HG03097 (cell line): Measurements from ENCODE around the gene CCNY.

Source experiments
- ATAC-seq: cut with Tn5 transposase; IDR thresholded peaks from one replicate; pipeline ENCODE4 v1.9.1; 2021; ENCODE audit not compliant: unreplicated experiment, low FRiP score

The CCNY gene

DNA sequence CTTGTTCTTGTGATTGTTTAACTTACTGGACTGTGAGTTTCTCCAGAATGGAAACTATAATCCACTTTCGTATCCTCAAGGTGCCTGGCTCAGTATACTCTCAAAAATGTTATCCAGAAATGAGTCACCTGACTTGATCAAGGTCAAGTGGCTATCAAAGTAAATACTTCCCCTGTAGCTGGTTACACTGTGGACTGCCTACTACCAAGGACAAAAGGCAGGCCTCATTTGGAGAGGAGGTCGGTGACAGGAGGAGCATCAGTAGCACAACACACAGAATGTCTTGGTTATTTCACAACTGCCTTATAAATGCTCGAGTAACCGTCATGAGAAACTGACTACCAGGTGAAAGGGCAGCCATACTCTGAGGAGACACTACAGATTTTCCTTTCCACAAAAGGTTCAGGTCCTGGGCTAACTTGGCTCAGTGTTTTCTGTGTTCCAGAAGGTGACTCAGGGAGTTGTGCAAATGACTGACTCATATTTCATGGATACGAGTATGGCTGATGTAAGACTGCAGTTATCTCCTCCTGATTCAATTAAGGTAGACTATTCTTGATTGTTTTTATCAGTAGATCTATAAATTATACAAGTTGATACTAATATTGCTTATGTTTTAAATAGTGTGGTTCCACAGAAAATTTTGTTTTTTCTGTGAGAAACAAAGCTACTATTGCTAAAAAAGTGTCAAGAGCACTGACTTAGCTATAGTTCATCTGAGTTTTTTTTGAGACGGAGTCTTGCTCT is 4.2 kb upstream of the CCNY start:
- ATAC-seq, result no peak

GRCh38 chr10:35334297-35334696 is 2.0 kb upstream of the CCNY start:
- no peak for ATAC-seq

GRCh38 chr10:35335133-35336083 is 901 bp upstream of the CCNY start:
- ATAC-seq, result no peak

- no peak for ATAC-seq
These were observed 863 bp downstream of the CCNY start for GRCh38 chr10:35336921-35337823.

DNA sequence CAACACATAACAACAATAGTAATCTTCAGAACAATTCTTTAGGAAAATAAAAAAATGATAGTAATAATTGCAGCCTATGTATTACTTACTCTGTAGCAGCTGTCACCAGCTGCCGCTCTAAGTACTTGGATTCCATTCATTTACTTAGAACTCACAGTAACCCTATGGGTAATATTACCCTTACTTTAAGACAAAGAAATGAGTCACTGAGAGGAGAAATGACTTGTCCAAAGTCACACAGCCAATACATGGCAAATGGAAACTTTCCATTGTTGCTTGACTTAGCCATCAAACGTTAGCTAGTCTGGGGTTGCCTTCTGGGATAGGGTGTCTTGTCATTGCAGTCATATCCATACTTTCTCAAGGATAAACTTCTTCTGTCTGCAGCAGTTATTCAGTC is 3.6 kb downstream of the CCNY start:
- ATAC-seq, result peak; percentile 36

- ATAC-seq, result no peak
These were observed 4.7 kb downstream of the CCNY start for GRCh38 chr10:35340975-35341374.

GRCh38 chr10:35341521-35341920 is 5.2 kb downstream of the CCNY start:
- ATAC-seq, result peak; percentile 72

- ATAC-seq, result no peak
These were observed 6.0 kb downstream of the CCNY start for GRCh38 chr10:35342183-35342753.

- no peak for ATAC-seq
These were observed 7.4 kb downstream of the CCNY start for GRCh38 chr10:35343739-35344138.

GRCh38 chr10:35345383-35345742 is 9.1 kb downstream of the CCNY start:
- no peak for ATAC-seq

- no peak for ATAC-seq
These were observed 9.9 kb downstream of the CCNY start for GRCh38 chr10:35346248-35346647.

DNA sequence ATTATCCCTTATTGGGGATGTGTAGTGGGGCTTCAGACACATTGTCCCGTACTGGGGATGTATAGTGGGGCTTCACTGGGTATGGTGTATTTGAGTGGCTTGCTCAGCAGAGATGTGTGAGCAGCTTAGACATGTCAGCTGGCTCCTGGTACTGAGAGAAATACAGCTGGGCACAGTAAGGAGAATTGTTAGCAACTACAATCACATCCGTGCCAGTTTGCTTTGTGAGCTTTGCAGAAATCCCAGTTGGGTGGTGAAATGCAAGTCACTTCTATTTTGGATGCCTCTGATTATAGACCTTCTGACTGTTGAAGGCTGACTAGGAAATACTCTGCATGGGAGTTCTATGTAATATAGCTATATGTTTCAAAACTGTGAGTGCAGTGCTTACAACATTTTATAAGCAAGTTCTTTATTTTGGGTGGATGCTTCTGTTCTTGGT is 10.8 kb downstream of the CCNY start:
- no peak for ATAC-seq

- ATAC-seq, result no peak
These were observed 11.7 kb downstream of the CCNY start for GRCh38 chr10:35347899-35348608.

- ATAC-seq, result no peak
These were observed 12.5 kb downstream of the CCNY start for GRCh38 chr10:35348609-35349388.

- ATAC-seq, result no peak
These were observed 13.1 kb downstream of the CCNY start for GRCh38 chr10:35349389-35349915.

DNA sequence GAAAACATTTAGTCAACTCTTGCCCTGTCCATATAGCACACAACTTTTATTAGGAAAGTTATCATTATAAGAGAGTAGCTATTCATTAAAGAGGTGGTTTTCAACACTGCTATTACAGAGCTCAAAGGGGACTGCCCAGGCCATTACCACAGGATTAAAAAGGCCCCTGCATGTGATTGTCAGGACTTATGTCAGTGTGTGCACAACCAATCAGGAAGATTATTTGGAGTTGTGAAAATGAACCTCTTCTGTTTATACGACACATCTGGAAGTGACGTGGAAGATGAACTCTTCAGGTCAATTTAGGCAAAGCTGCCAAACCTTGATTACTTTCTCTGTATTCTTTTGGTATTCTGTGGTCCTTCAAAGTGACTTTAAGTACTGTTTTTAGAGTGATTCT is 14.7 kb downstream of the CCNY start:
- ATAC-seq, result peak; percentile 37

GRCh38 chr10:35352097-35352496 is 15.8 kb downstream of the CCNY start:
- ATAC-seq, result no peak

- no peak for ATAC-seq
These were observed 16.2 kb downstream of the CCNY start for GRCh38 chr10:35352512-35352911.

- no peak for ATAC-seq
These were observed 17.1 kb downstream of the CCNY start for GRCh38 chr10:35353395-35353794.
